Fibroblast of skin of back (primary cell): ENCODE data around the gene ACP4.
"Not testable (repeated sequence)": the region's sequence is repeated elsewhere in the genome, so short reads cannot be mapped to it uniquely, and the experiment has no call there.

ENCODE experiments used
- DNase-seq: peaks from one replicate; pipeline ENCODE4 v3.0.0-alpha.2; 2013

ACP4 gene

GRCh38 chr19:50777261-50777660, 13.0 kb upstream of the ACP4 start:
- no peak for DNase-seq

- no peak for DNase-seq
These were observed 12.3 kb upstream of the ACP4 start for GRCh38 chr19:50777830-50778303.

GRCh38 chr19:50778906-50779430, 11.2 kb upstream of the ACP4 start:
- DNase-seq: no peak

- DNase-seq: no peak
These were observed 10.4 kb upstream of the ACP4 start for GRCh38 chr19:50779504-50780457.

GRCh38 chr19:50780753-50781435, 9.3 kb upstream of the ACP4 start:
- DNase-seq: no peak

GRCh38 chr19:50783848-50784152, 6.4 kb upstream of the ACP4 start:
- DNase-seq: not testable (repeated sequence)

GRCh38 chr19:50784710-50785109, 5.5 kb upstream of the ACP4 start:
- no peak for DNase-seq

- DNase-seq: no peak
These were observed 4.9 kb upstream of the ACP4 start for GRCh38 chr19:50785329-50785728.

- no peak for DNase-seq
These were observed 780 bp downstream of the ACP4 start for GRCh38 chr19:50790922-50791467.

GRCh38 chr19:50791594-50792271, 1.5 kb downstream of the ACP4 start:
- DNase-seq: no peak

- DNase-seq: no peak
These were observed 2.3 kb downstream of the ACP4 start for GRCh38 chr19:50792272-50793250.

- DNase-seq: no peak
These were observed 3.4 kb downstream of the ACP4 start for GRCh38 chr19:50793558-50794065.

GRCh38 chr19:50794074-50794875, 4.1 kb downstream of the ACP4 start:
- no peak for DNase-seq

- no peak for DNase-seq
These were observed 4.9 kb downstream of the ACP4 start for GRCh38 chr19:50794876-50795663.

- no peak for DNase-seq
These were observed 5.5 kb downstream of the ACP4 start for GRCh38 chr19:50795664-50796073.

GRCh38 chr19:50796128-50796633, 6.0 kb downstream of the ACP4 start:
- no peak for DNase-seq

- DNase-seq: no peak
These were observed 6.6 kb downstream of the ACP4 start for GRCh38 chr19:50796634-50797428.

- DNase-seq: no peak
These were observed 7.2 kb downstream of the ACP4 start for GRCh38 chr19:50797429-50797780.
